ENCODE data around the gene WNK2.
"Not testable (repeated sequence)": the region's sequence is repeated elsewhere in the genome, so short reads cannot be mapped to it uniquely, and the experiment has no call there.

Gene WNK2

GRCh38 chr9:93306579-93307091 lies 122.7 kb downstream of the WNK2 start:
- no peak for DNase-seq (ENCODE audit: low read depth in 2 of 2)

GRCh38 chr9:93307468-93308157 lies 123.7 kb downstream of the WNK2 start:
- no peak for DNase-seq (ENCODE audit: low read depth in 2 of 2)

- DNase-seq (ENCODE audit: low read depth in 2 of 2): no peak
Measured at GRCh38 chr9:93308158-93308602, 124.2 kb downstream of the WNK2 start.

GRCh38 chr9:93308676-93309075 lies 124.7 kb downstream of the WNK2 start:
- no peak for DNase-seq (ENCODE audit: low read depth in 2 of 2)

- DNase-seq (ENCODE audit: low read depth in 2 of 2): no peak
Measured at GRCh38 chr9:93309889-93310425, 126.0 kb downstream of the WNK2 start.

- DNase-seq (ENCODE audit: low read depth in 2 of 2): no peak
Measured at GRCh38 chr9:93315118-93315517, 131.2 kb downstream of the WNK2 start.

GRCh38 chr9:93315960-93316359 lies 132.0 kb downstream of the WNK2 start:
- no peak for DNase-seq (ENCODE audit: low read depth in 2 of 2)

- DNase-seq (ENCODE audit: low read depth in 2 of 2): no peak
Measured at GRCh38 chr9:93316726-93317494, 133.0 kb downstream of the WNK2 start.

GRCh38 chr9:93317495-93318094 lies 133.7 kb downstream of the WNK2 start:
- DNase-seq (ENCODE audit: low read depth in 2 of 2): no peak

- DNase-seq (ENCODE audit: low read depth in 2 of 2): no peak
Measured at GRCh38 chr9:93318480-93318879, 134.5 kb downstream of the WNK2 start.

GRCh38 chr9:93319301-93319991 lies 135.5 kb downstream of the WNK2 start:
- DNase-seq (ENCODE audit: low read depth in 2 of 2): no peak

GRCh38 chr9:93319992-93320500 lies 136.1 kb downstream of the WNK2 start:
- DNase-seq (ENCODE audit: low read depth in 2 of 2): no peak

- DNase-seq (ENCODE audit: low read depth in 2 of 2): no peak
Measured at GRCh38 chr9:93320591-93321219, 136.8 kb downstream of the WNK2 start.

- DNase-seq (ENCODE audit: low read depth in 2 of 2): no peak
Measured at GRCh38 chr9:93321220-93321610, 137.3 kb downstream of the WNK2 start.

- not testable (repeated sequence) for DNase-seq (ENCODE audit: low read depth in 2 of 2)
Measured at GRCh38 chr9:93323446-93323954, 139.6 kb downstream of the WNK2 start.

GRCh38 chr9:93324191-93324834 lies 140.4 kb downstream of the WNK2 start:
- DNase-seq (ENCODE audit: low read depth in 2 of 2): no peak

- DNase-seq (ENCODE audit: low read depth in 2 of 2): no peak
Measured at GRCh38 chr9:93325307-93326035, 141.5 kb downstream of the WNK2 start.

GRCh38 chr9:93326056-93326455 lies 142.1 kb downstream of the WNK2 start:
- DNase-seq (ENCODE audit: low read depth in 2 of 2): no peak

- no peak for DNase-seq (ENCODE audit: low read depth in 2 of 2)
Measured at GRCh38 chr9:93326654-93327053, 142.7 kb downstream of the WNK2 start.
